SH-SY5Y (cell line): ENCODE data around the gene BEND7.

Experiments used
- GATA2 ChIP-seq: IDR thresholded peaks from 2 replicates; pipeline ENCODE4 v1.6.1; 2011; ENCODE audit warnings: mild to moderate bottlenecking, low read depth, low read length
- GATA3 ChIP-seq: IDR thresholded peaks from 2 replicates; pipeline ENCODE4 v1.6.1; 2011; ENCODE audit warnings: low read depth, mild to moderate bottlenecking, low read length, moderate library complexity

The BEND7 gene

DNA sequence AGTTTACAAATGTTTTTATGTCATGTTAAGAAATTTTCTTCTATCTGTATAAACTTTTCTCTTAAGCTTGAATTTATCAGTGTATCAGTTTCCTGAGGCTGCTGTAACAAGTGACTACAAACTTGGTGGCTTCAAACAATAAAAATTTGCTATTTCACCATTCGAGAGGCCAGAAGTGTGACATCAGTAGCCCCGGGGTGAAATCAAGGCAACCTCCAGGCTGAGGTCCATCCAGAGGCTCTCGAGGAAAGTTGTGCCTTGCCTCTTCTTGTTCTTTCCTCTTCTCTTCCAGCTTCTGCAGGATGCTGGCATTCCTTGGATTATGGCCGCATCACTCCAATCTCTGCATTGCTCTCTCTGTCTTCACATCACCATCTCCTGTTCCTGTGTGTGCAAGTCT lies 6.5 kb upstream of the BEND7 start:
- TF ChIP-seq GATA2 = no peak
- TF ChIP-seq GATA3 = no peak

DNA sequence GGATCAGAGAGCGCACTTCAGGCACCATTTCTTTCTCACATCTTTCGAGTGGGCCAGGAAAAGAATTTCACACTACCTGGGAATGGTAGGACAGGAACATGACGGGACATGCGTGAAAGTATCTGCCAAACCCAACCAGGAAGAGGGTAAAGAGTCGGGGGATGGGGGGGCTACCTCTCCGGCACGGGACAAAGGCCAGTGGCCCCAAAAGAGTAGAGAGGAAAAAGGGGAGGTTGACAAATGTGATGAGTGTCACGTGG lies 830 bp upstream of the BEND7 start:
- no peak for TF ChIP-seq GATA3
- TF ChIP-seq GATA2 = no peak

- TF ChIP-seq GATA3 (no peak), GATA2 (no peak)
Observed at GRCh38 chr10:13528123-13528874, 515 bp downstream of the BEND7 start.

GRCh38 chr10:13527864-13528122 lies 1.0 kb downstream of the BEND7 start:
- no peak for TF ChIP-seq GATA2
- TF ChIP-seq GATA3 = no peak

- TF ChIP-seq GATA3 (no peak), GATA2 (no peak)
Observed at GRCh38 chr10:13526948-13527863, 1.6 kb downstream of the BEND7 start.

DNA sequence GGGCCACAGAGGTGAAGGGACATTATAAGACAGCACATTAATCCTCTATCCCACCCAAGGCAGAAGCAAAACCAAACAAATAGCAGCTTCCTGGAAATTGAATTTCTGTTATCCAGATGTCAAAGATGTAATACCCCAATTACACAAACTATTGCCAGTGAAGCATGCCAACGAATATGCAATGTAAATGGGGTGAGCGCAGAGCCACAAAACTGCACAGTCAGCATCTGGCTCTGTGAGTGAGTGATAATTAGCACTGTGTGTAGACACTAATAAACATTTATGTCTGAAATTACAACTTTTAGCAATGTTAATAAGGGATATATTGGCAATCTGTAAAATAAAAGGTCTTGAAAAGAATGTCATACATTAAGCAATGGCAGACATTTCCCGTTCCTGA lies 3.2 kb downstream of the BEND7 start:
- TF ChIP-seq GATA3 (no peak), GATA2 (no peak)

DNA sequence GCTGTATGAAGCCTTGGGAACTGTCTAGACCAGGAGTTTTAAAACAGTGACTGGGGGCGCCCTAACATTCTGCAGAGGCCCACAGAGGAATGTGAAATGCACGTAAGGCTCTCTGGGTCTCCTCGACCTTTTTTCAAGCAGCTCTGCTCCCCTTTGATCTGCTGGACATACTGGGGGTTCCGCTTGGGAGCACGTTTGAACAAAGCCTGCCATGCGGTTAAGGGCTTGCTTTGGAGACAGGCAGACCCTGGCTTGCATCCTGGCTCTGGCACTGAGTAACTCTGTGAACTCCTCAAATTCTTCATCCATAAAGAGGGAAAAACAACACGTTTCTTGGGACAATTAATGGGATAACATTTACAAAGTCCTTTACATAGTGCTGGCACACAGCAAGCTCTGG lies 7.8 kb downstream of the BEND7 start:
- TF ChIP-seq GATA2 (no peak), GATA3 (no peak)

DNA sequence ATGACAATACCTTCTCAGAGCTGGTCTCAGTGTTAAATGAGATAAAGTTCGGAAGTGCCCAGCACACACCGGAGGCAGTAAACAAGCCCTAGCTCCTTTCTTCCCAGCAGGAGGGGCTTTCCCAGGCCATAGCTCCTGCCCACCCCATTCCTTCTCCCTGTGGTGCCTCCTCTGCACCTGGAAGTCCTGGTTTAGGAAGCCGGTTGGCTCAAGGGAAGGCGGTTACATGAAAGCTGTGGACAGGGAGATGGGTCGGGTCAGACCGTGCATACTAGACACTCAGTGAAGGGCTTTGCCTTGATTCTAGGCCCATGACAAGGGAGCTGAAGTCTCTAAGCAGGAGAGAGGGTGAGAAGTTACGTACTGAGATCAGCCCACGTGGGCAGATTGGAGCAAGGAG lies 8.6 kb downstream of the BEND7 start:
- no peak for TF ChIP-seq GATA3
- no peak for TF ChIP-seq GATA2

DNA sequence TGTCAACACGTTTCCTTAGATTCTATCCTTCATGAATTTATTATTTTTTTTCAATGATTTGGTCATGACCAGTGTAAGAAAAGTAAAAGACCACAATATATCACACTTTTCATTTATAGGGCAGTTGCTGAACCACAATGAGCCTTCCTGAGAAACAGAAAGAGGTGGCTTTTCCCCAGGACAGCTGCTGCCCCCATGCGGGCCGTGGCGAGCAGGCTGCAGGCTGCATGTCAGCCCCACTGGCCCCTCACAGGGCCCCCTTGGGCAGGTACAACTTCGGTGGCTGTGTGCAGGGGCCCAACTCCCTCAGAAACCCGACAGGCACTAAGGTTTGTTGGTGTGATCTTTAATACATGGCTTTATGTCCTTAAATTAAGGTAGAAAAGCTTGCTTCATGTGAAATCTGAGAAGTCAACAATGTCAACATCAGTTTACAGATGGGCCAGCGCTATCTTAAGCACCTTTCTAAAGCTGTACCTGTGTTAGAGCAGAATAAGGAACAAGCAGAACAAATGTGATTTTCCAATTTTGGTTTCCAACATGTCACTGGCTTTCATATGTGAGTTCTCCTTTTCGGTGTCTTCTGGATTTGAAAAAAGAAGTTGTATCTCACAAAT lies 10.6 kb downstream of the BEND7 start:
- TF ChIP-seq GATA2 (no peak), GATA3 (no peak)

- TF ChIP-seq GATA3 = no peak
- no peak for TF ChIP-seq GATA2
Observed at GRCh38 chr10:13517675-13518074, 11.1 kb downstream of the BEND7 start.

DNA sequence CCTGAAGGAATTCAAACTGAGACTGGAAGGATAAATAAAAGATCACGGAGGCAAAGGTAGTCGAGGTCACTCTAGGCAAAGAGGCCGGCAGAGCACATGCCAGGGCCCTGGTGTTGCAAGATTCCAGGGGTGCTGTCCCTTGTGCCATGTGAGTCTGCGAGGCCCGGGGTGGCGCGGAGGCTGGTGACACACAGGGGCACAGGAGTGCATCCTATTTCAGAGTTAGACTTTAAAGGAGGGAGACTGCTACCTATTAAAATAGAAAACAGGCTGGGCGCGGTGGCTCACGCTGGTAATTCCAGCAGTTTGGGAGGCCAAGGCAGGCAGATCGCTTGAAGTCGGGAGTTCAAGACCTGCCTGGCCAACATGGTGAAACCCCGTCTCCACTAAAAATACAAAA lies 12.6 kb downstream of the BEND7 start:
- no peak for TF ChIP-seq GATA2
- TF ChIP-seq GATA3 = no peak

- TF ChIP-seq GATA3 = no peak
- TF ChIP-seq GATA2 = no peak
Observed at GRCh38 chr10:13515467-13515866, 13.3 kb downstream of the BEND7 start.

GRCh38 chr10:13514296-13514695 lies 14.5 kb downstream of the BEND7 start:
- TF ChIP-seq GATA2 (no peak), GATA3 (no peak)

GRCh38 chr10:13512564-13512963 lies 16.2 kb downstream of the BEND7 start:
- TF ChIP-seq GATA3 (no peak), GATA2 (no peak)

DNA sequence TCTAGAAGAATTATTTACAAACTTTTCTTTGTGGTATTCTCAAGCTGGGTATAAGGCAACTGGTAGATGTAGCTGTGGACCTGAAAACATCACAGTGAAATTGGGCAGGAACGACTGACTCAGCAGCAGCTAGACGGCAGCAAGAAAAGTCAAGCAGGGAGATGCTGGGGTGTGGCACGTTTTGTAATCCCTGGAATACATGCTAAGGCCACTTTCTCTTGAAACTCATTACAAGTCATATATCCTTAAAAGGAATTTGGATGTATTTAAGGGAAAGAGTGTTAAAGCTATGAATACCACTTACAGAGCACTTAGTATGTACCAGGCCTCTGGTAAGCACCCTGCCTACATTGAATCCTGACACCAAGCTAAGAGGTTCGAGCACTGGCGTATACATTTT lies 17.4 kb downstream of the BEND7 start:
- TF ChIP-seq GATA3 (no peak), GATA2 (no peak)

DNA sequence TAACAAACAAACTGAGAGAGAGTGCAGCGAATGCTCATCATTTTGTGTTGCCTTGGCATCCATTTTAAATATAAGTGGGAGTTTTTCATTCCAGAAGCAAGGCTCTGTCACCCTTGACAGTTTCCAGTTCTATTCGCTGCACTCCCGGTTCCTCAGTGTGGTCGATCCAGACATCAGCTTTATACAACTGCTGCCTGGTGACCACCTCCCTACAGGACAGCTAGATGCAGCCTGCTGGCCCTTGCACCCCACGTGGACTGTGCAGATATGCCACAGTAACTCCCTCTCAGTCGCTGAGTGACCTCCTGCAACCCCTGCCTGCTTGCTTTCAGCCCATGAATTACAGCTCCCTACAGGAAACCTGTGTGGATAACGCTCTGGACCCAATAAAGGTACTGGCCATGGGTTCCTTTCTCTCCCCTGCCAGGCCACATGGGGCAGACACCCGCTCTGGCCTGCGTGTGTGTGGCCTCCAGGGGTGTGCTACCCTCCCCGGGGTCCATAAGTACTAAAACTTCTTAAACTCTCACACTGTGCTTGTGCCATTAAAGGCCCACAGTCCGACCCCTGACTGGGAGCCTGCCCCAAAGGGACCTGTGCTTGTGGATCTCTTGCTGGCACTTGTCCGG lies 23.6 kb downstream of the BEND7 start:
- no peak for TF ChIP-seq GATA3
- TF ChIP-seq GATA2 = no peak
